SK-N-SH (cell line): ENCODE data around the gene GRK3. TPM values are rescaled to one million over a fixed set of nuclear protein-coding genes. Genes with fewer than 3 reads are reported as not detected.

Source experiments
- CTCF ChIA-PET: fragments of 300-600, 350-600 bp; formaldehyde crosslinking; extraction: SDS; loops from one replicate; lab custom pipeline; 2021; lab: Yijun Ruan, JAX
- POLR2A ChIA-PET: fragments of 350-600 bp; sonication (Branson Sonifier 250); formaldehyde crosslinking; extraction: SDS; loops from one replicate; lab custom pipeline; 2020; ENCODE audit warnings: antibody characterized with exemption, inconsistent platforms; lab: Yijun Ruan, JAX
- DNase-seq: peaks from one replicate; pipeline ENCODE4 v3.0.0; 2012
- H2AFZ ChIP-seq: fragments of 200-600 bp; sonication (generic); 2 replicates; pipeline ENCODE4 v1.8.1; 2016; ENCODE audit warnings: antibody characterized with exemption, mild to moderate bottlenecking, low read depth
- H3F3A ChIP-seq: fragments of 200-600 bp; sonication (generic); replicated peaks from 2 replicates; pipeline ENCODE3; 2016; ENCODE audit warnings: antibody characterized with exemption, mild to moderate bottlenecking; ENCODE audit not compliant: insufficient read depth
- H3K27ac ChIP-seq, 2 experiments: fragments of 200-500 bp in 1 of 2; fragments of 200-600 bp in 1 of 2; sonication (Bioruptor generic) in 1 of 2; sonication (generic), shearing (Covaris generic) in 1 of 2; 2 replicates each; pipeline versions ENCODE4 v1.5.1 to v1.6.1; 2014 to 2016; ENCODE audit warnings: low read depth in 2 of 2, inconsistent platforms in 1 of 2, low read length in 1 of 2, mild to moderate bottlenecking in 1 of 2, mixed read lengths in 1 of 2
- H3K27me3 ChIP-seq: fragments of 200-600 bp; sonication (generic), shearing (Covaris generic); 2 replicates; pipeline ENCODE4 v1.6.1; 2016; ENCODE audit warnings: mixed run types; ENCODE audit not compliant: insufficient read depth
- H3K36me3 ChIP-seq, 2 experiments: fragments of 200-500 bp in 1 of 2; fragments of 200-600 bp in 1 of 2; sonication (Bioruptor generic) in 1 of 2; sonication (generic) in 1 of 2; replicated peaks in 1 of 2; 2 replicates each; pipeline versions ENCODE3 to v1.5.1; 2014 to 2016; ENCODE audit warnings: low read length in 1 of 2, mild to moderate bottlenecking in 1 of 2; ENCODE audit not compliant: insufficient read depth in 2 of 2, control insufficient read depth in 1 of 2
- H3K4me1 ChIP-seq, 2 experiments: fragments of 200-500 bp in 1 of 2; fragments of 200-600 bp in 1 of 2; sonication (Bioruptor generic) in 1 of 2; sonication (generic), shearing (Covaris generic) in 1 of 2; 2 replicates each; pipeline versions ENCODE4 v1.5.1 to v1.6.1; 2014 to 2016; ENCODE audit warnings: low read depth in 1 of 2, low read length in 1 of 2, mixed run types in 1 of 2; ENCODE audit not compliant: insufficient read depth in 2 of 2, control insufficient read depth in 1 of 2
- H3K4me2 ChIP-seq: fragments of 200-600 bp; sonication (generic), shearing (Covaris generic); 2 replicates; pipeline ENCODE4 v1.6.1; 2017; ENCODE audit warnings: mixed run types
- H3K4me3 ChIP-seq, 2 experiments: fragments of 200-500 bp in 1 of 2; fragments of 200-600 bp in 1 of 2; sonication (Bioruptor generic) in 1 of 2; sonication (generic), shearing (Covaris generic) in 1 of 2; 2 replicates each; pipeline versions ENCODE4 v1.5.1 to v1.8.1; 2014 to 2016; ENCODE audit warnings: low read depth in 2 of 2, inconsistent platforms in 1 of 2, low read length in 1 of 2, mild to moderate bottlenecking in 1 of 2, mixed read lengths in 1 of 2, moderate library complexity in 1 of 2
- H3K79me2 ChIP-seq: fragments of 200-600 bp; sonication (generic); 2 replicates; pipeline ENCODE4 v1.8.1; 2017; ENCODE audit warnings: mild to moderate bottlenecking; ENCODE audit not compliant: insufficient read depth
- H3K9ac ChIP-seq: fragments of 200-600 bp; sonication (generic); 2 replicates; pipeline ENCODE4 v1.6.1; 2017; ENCODE audit warnings: mixed run types
- H3K9me2 ChIP-seq: fragments of 200-600 bp; sonication (generic); 2 replicates; pipeline ENCODE4 v1.6.1; 2017; ENCODE audit warnings: mixed run types
- H3K9me3 ChIP-seq: fragments of 200-600 bp; sonication (generic); 2 replicates; pipeline ENCODE4 v1.6.1; 2017; ENCODE audit warnings: mixed run types, mild to moderate bottlenecking, moderate library complexity
- H4K20me1 ChIP-seq: fragments of 200-600 bp; sonication (generic); 2 replicates; pipeline ENCODE4 v1.6.1; 2017; ENCODE audit warnings: mild to moderate bottlenecking, mixed run types; ENCODE audit not compliant: insufficient read depth
- CHD2 ChIP-seq: fragments of 150-350 bp; IDR thresholded peaks from 2 replicates; pipeline ENCODE4 v1.6.1; 2018; ENCODE audit warnings: low read length; ENCODE audit not compliant: partially characterized antibody
- EP300 ChIP-seq, 2 experiments: IDR thresholded peaks; 2 replicates each; pipeline versions ENCODE4 v1.4.0 to v1.6.1; 2012; ENCODE audit warnings: borderline replicate concordance in 1 of 2, low read depth in 1 of 2, low read length in 1 of 2
- FOSL2 ChIP-seq: IDR thresholded peaks from 2 replicates; pipeline ENCODE4 v1.4.0; 2012; ENCODE audit warnings: low read depth, mild to moderate bottlenecking, moderate library complexity, borderline replicate concordance
- FOXM1 ChIP-seq: IDR thresholded peaks from 2 replicates; pipeline ENCODE4 v1.4.0; 2012; ENCODE audit warnings: low read depth, mild to moderate bottlenecking
- GATA2 ChIP-seq: sonication (generic); formaldehyde crosslinking; IDR thresholded peaks from 2 replicates; pipeline ENCODE4 v1.5.0; 2020; ENCODE audit warnings: mild to moderate bottlenecking, missing genetic modification reagents
- MEF2A ChIP-seq: IDR thresholded peaks from 2 replicates; pipeline ENCODE4 v1.4.0; 2012; ENCODE audit warnings: low read depth, borderline replicate concordance
- NRF1 ChIP-seq: IDR thresholded peaks from 2 replicates; pipeline ENCODE4 v1.6.1; 2012; ENCODE audit warnings: low read depth, mild to moderate bottlenecking, low read length
- POLR2AphosphoS5 ChIP-seq: IDR thresholded peaks from 2 replicates; pipeline ENCODE4 v1.6.1; 2012; ENCODE audit warnings: low read depth, low read length
- RCOR1 ChIP-seq: fragments of 150-350 bp; IDR thresholded peaks from 2 replicates; pipeline ENCODE4 v1.6.1; 2017; ENCODE audit warnings: antibody characterized with exemption, low read length
- RFX5 ChIP-seq: IDR thresholded peaks from 2 replicates; pipeline ENCODE4 v1.6.1; 2012; ENCODE audit warnings: mild to moderate bottlenecking, improper control_type of control experiment, low read length
- SIN3A ChIP-seq: IDR thresholded peaks from 2 replicates; pipeline ENCODE4 v1.6.1; 2012; ENCODE audit warnings: low read depth, mild to moderate bottlenecking, low read length, moderate library complexity, borderline replicate concordance
- SMC3 ChIP-seq: IDR thresholded peaks from 2 replicates; pipeline ENCODE4 v1.6.1; 2012; ENCODE audit warnings: low read depth, low read length, improper control_type of control experiment
- TAF1 ChIP-seq: IDR thresholded peaks from 2 replicates; pipeline ENCODE4 v1.6.1; 2012; ENCODE audit warnings: low read depth, mild to moderate bottlenecking, low read length, moderate library complexity, borderline replicate concordance
- TCF12 ChIP-seq: IDR thresholded peaks from 2 replicates; pipeline ENCODE4 v1.4.0; 2012
- USF2 ChIP-seq: fragments of 150-350 bp; IDR thresholded peaks from 2 replicates; pipeline ENCODE4 v1.6.1; 2017; ENCODE audit warnings: antibody characterized with exemption, low read length, low read depth, borderline replicate concordance
- YY1 ChIP-seq: IDR thresholded peaks from 2 replicates; pipeline ENCODE4 v1.4.0; 2012; ENCODE audit warnings: low read depth, mild to moderate bottlenecking
- ZBTB33 ChIP-seq: IDR thresholded peaks from 2 replicates; pipeline ENCODE4 v1.4.0; 2012; ENCODE audit warnings: low read depth, borderline replicate concordance
- WGBS: methylation state at CpG from one replicate; pipeline ENCODE4 v1.1.6; 2017; ENCODE audit warnings: low lambda C conversion rate; 5-methylcytosine and 5-hydroxymethylcytosine counted together
- polyA plus RNA-seq, 3 experiments: library from polyadenylated mRNA; depleted of rRNA; stranded (reverse); fragments of >200 nt; gene quantifications; 2 replicates each; pipeline ENCODE4 v1.2.3, GENCODE V29; 2012
- TF ChIP-seq, protein P1 (sequence below): IDR thresholded peaks from 2 replicates; pipeline ENCODE4 v1.4.0; 2012; ENCODE audit warnings: low read depth, borderline replicate concordance
- TF ChIP-seq, protein P2 (sequence below): IDR thresholded peaks from 2 replicates; pipeline ENCODE4 v1.6.1; 2012; ENCODE audit warnings: mild to moderate bottlenecking, low read depth, low read length, moderate library complexity
- TF ChIP-seq, protein P3 (sequence below): fragments of 200-600 bp; sonication (generic); IDR thresholded peaks from 2 replicates; pipeline ENCODE4 v1.6.1; 2017; ENCODE audit warnings: antibody characterized with exemption, mild to moderate bottlenecking, moderate library complexity

GRK3 gene
- polyA plus RNA-seq, 1 of the 3 experiments (the other 2 are of a cell fraction): 1.3 TPM

DNA sequence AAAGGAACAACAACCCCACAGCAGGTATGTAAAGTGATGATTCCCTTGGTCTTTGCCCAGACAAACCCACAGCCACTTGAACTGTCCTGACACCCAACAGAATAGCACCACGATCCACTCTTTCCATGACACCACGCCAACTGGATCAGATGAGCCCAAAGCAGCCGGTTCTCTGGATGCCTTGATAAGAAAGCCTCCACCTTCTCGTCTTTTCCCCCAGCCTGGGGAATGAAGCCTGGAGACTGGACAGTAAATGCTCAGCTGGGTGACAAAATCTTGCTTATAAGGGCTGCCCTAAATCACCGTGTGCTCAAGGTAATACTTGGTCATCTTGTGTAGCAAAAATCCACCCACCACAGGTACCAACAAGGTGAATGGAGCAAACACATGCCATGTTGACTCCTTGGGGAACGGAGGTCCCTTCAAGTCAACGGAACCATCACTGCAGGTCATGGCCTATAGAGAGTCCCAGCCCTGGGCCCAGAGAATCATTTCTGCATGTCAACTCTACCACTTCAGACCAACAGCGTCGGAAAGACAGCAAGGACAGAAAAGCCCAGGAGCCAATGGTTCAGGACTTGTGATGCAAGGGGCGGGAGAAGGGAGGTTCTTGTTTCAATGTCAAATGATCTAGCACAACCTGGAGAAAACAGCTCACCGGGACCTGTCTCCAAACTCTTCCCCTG lies 175.3 kb downstream of the GRK3 start:
- Histone ChIP-seq H4K20me1 (no peaks in the 10 kb centered on the region), H3K4me1 (no peaks in the 10 kb centered on the region; a peak in 1 of 4 replicates), H3K9me2 (no peaks in the 10 kb centered on the region), H3K4me2 (no peak overlapping the region), H3F3A (no peaks in the 10 kb centered on the region), H3K36me3 (no peaks in the 10 kb centered on the region), H3K9ac (no peak overlapping the region), H3K27me3 (no peaks in the 10 kb centered on the region), H3K27ac (no peak overlapping the region), H2AFZ (no peak overlapping the region), H3K9me3 (no peaks in the 10 kb centered on the region), H3K79me2 (no peaks in the 10 kb centered on the region), H3K4me3 (no peak overlapping the region)
- ChIA-PET POLR2A (no interaction called here), CTCF (interaction anchor here (1.1 kb wide), 1 partner anchor 38 kb away, joined by 4 read pairs; no protein-coding TSS in a partner anchor)
- no peak for DNase-seq
- 69% methylated on average over 9 of the region's 11 CpGs for WGBS
- TF ChIP-seq RCOR1 (no peak), FOXM1 (no peak), ZBTB33 (no peak), CHD2 (no peak), SIN3A (no peak), GATA2 (CRISPR knock-in tag) (no peak), TAF1 (no peak), USF2 (no peak), RFX5 (no peak), EP300 (IDR thresholded peaks at IDR 0.05; ENCODE audit: borderline replicate concordance in 1 of 2, low read depth in 1 of 2, low read length in 1 of 2) (no peak), FOSL2 (no peak), SMC3 (no peak), TCF12 (no peak), YY1 (no peak), NRF1 (no peak), POLR2AphosphoS5 (no peak), MEF2A (no peak)
- TF ChIP-seq, protein P1, sequence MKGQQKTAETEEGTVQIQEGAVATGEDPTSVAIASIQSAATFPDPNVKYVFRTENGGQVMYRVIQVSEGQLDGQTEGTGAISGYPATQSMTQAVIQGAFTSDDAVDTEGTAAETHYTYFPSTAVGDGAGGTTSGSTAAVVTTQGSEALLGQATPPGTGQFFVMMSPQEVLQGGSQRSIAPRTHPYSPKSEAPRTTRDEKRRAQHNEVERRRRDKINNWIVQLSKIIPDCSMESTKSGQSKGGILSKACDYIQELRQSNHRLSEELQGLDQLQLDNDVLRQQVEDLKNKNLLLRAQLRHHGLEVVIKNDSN: no peak
- TF ChIP-seq, protein P2, sequence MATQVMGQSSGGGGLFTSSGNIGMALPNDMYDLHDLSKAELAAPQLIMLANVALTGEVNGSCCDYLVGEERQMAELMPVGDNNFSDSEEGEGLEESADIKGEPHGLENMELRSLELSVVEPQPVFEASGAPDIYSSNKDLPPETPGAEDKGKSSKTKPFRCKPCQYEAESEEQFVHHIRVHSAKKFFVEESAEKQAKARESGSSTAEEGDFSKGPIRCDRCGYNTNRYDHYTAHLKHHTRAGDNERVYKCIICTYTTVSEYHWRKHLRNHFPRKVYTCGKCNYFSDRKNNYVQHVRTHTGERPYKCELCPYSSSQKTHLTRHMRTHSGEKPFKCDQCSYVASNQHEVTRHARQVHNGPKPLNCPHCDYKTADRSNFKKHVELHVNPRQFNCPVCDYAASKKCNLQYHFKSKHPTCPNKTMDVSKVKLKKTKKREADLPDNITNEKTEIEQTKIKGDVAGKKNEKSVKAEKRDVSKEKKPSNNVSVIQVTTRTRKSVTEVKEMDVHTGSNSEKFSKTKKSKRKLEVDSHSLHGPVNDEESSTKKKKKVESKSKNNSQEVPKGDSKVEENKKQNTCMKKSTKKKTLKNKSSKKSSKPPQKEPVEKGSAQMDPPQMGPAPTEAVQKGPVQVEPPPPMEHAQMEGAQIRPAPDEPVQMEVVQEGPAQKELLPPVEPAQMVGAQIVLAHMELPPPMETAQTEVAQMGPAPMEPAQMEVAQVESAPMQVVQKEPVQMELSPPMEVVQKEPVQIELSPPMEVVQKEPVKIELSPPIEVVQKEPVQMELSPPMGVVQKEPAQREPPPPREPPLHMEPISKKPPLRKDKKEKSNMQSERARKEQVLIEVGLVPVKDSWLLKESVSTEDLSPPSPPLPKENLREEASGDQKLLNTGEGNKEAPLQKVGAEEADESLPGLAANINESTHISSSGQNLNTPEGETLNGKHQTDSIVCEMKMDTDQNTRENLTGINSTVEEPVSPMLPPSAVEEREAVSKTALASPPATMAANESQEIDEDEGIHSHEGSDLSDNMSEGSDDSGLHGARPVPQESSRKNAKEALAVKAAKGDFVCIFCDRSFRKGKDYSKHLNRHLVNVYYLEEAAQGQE: no peak
- TF ChIP-seq, protein P3, sequence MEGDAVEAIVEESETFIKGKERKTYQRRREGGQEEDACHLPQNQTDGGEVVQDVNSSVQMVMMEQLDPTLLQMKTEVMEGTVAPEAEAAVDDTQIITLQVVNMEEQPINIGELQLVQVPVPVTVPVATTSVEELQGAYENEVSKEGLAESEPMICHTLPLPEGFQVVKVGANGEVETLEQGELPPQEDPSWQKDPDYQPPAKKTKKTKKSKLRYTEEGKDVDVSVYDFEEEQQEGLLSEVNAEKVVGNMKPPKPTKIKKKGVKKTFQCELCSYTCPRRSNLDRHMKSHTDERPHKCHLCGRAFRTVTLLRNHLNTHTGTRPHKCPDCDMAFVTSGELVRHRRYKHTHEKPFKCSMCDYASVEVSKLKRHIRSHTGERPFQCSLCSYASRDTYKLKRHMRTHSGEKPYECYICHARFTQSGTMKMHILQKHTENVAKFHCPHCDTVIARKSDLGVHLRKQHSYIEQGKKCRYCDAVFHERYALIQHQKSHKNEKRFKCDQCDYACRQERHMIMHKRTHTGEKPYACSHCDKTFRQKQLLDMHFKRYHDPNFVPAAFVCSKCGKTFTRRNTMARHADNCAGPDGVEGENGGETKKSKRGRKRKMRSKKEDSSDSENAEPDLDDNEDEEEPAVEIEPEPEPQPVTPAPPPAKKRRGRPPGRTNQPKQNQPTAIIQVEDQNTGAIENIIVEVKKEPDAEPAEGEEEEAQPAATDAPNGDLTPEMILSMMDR: no peak
